Measurements from ENCODE around the gene PON2.
"Not testable (repeated sequence)": the region's sequence is repeated elsewhere in the genome, so short reads cannot be mapped to it uniquely, and the experiment has no call there.

PON2 gene

GRCh38 chr7:95411666-95412065 lies 23.2 kb downstream of the PON2 start:
- no peak for TF ChIP-seq JUND (IDR thresholded peaks at IDR 0.05; ENCODE audit: low read depth)
- no peak for DNase-seq (ENCODE audit: low read depth in 1 of 2, low spot score in 1 of 2)
- in situ Hi-C loops (cut with HindIII; ENCODE audit: low pct_unique_long_range_greater_than_20kb, low sequenced_read_pairs) = no loop called here

- no peak for DNase-seq (ENCODE audit: low read depth in 1 of 2, low spot score in 1 of 2)
- in situ Hi-C loops (cut with HindIII; ENCODE audit: low pct_unique_long_range_greater_than_20kb, low sequenced_read_pairs) = no loop called here
- no peak for TF ChIP-seq JUND (IDR thresholded peaks at IDR 0.05; ENCODE audit: low read depth)
These were observed 23.8 kb downstream of the PON2 start for GRCh38 chr7:95411036-95411435.

- DNase-seq (ENCODE audit: low read depth in 1 of 2, low spot score in 1 of 2) = no peak
- in situ Hi-C loops (cut with HindIII; ENCODE audit: low pct_unique_long_range_greater_than_20kb, low sequenced_read_pairs) = no loop called here
- TF ChIP-seq JUND (IDR thresholded peaks at IDR 0.05; ENCODE audit: low read depth) = no peak
These were observed 27.1 kb downstream of the PON2 start for GRCh38 chr7:95407751-95408150.

GRCh38 chr7:95405800-95406199 lies 29.0 kb downstream of the PON2 start:
- no peak for DNase-seq (ENCODE audit: low read depth in 1 of 2, low spot score in 1 of 2)
- in situ Hi-C loops (cut with HindIII; ENCODE audit: low pct_unique_long_range_greater_than_20kb, low sequenced_read_pairs) = no loop called here
- TF ChIP-seq JUND (IDR thresholded peaks at IDR 0.05; ENCODE audit: low read depth) = no peak

GRCh38 chr7:95405208-95405607 lies 29.6 kb downstream of the PON2 start:
- in situ Hi-C loops (cut with HindIII; ENCODE audit: low pct_unique_long_range_greater_than_20kb, low sequenced_read_pairs) = no loop called here
- no peak for TF ChIP-seq JUND (IDR thresholded peaks at IDR 0.05; ENCODE audit: low read depth)
- DNase-seq (ENCODE audit: low read depth in 1 of 2, low spot score in 1 of 2) = no peak

GRCh38 chr7:95404316-95404865 lies 30.4 kb downstream of the PON2 start:
- in situ Hi-C loops (cut with HindIII; ENCODE audit: low pct_unique_long_range_greater_than_20kb, low sequenced_read_pairs) = no loop called here
- TF ChIP-seq JUND (IDR thresholded peaks at IDR 0.05; ENCODE audit: low read depth) = no peak
- DNase-seq (ENCODE audit: low read depth in 1 of 2, low spot score in 1 of 2) = no peak

GRCh38 chr7:95398155-95398940 lies 36.5 kb downstream of the PON2 start:
- no peak for DNase-seq (ENCODE audit: low read depth in 1 of 2, low spot score in 1 of 2)
- in situ Hi-C loops (cut with HindIII; ENCODE audit: low pct_unique_long_range_greater_than_20kb, low sequenced_read_pairs) = no loop called here
- no peak for TF ChIP-seq JUND (IDR thresholded peaks at IDR 0.05; ENCODE audit: low read depth)

- no peak for DNase-seq (ENCODE audit: low read depth in 1 of 2, low spot score in 1 of 2)
- in situ Hi-C loops (cut with HindIII; ENCODE audit: low pct_unique_long_range_greater_than_20kb, low sequenced_read_pairs) = no loop called here
- TF ChIP-seq JUND (IDR thresholded peaks at IDR 0.05; ENCODE audit: low read depth) = no peak
These were observed 37.4 kb downstream of the PON2 start for GRCh38 chr7:95397381-95397780.

GRCh38 chr7:95396136-95397032 lies 38.4 kb downstream of the PON2 start, which contains the start of gene PON3:
Gene PON3, minus strand, starts transcription at chr7:95396375. Its CDS starts 25 bp downstream, at chr7:95396350.
- TF ChIP-seq JUND (IDR thresholded peaks at IDR 0.05; ENCODE audit: low read depth) = no peak
- in situ Hi-C loops (cut with HindIII; ENCODE audit: low pct_unique_long_range_greater_than_20kb, low sequenced_read_pairs) = no loop called here
- DNase-seq (ENCODE audit: low read depth in 1 of 2, low spot score in 1 of 2) = peak; percentile 51 to 80

- DNase-seq (ENCODE audit: low read depth in 1 of 2, low spot score in 1 of 2) = peak in 1 of 2 experiments; percentile 33
- TF ChIP-seq JUND (IDR thresholded peaks at IDR 0.05; ENCODE audit: low read depth) = no peak
- in situ Hi-C loops (cut with HindIII; ENCODE audit: low pct_unique_long_range_greater_than_20kb, low sequenced_read_pairs) = no loop called here
These were observed 39.1 kb downstream of the PON2 start for GRCh38 chr7:95395755-95396135.

- in situ Hi-C loops (cut with HindIII; ENCODE audit: low pct_unique_long_range_greater_than_20kb, low sequenced_read_pairs) = no loop called here
- DNase-seq (ENCODE audit: low read depth in 1 of 2, low spot score in 1 of 2) = no peak
- TF ChIP-seq JUND (IDR thresholded peaks at IDR 0.05; ENCODE audit: low read depth) = no peak
These were observed 40.5 kb downstream of the PON2 start for GRCh38 chr7:95394370-95394769.

GRCh38 chr7:95391761-95392160 lies 43.1 kb downstream of the PON2 start:
- in situ Hi-C loops (cut with HindIII; ENCODE audit: low pct_unique_long_range_greater_than_20kb, low sequenced_read_pairs) = no loop called here
- no peak for TF ChIP-seq JUND (IDR thresholded peaks at IDR 0.05; ENCODE audit: low read depth)
- no peak for DNase-seq (ENCODE audit: low read depth in 1 of 2, low spot score in 1 of 2)

GRCh38 chr7:95389516-95389915 lies 45.3 kb downstream of the PON2 start:
- TF ChIP-seq JUND (IDR thresholded peaks at IDR 0.05; ENCODE audit: low read depth) = no peak
- in situ Hi-C loops (cut with HindIII; ENCODE audit: low pct_unique_long_range_greater_than_20kb, low sequenced_read_pairs) = no loop called here
- DNase-seq (ENCODE audit: low read depth in 1 of 2, low spot score in 1 of 2) = no peak

- not testable (repeated sequence) for DNase-seq (ENCODE audit: low read depth in 1 of 2, low spot score in 1 of 2)
These were observed 55.4 kb downstream of the PON2 start for GRCh38 chr7:95379457-95379856.

More at GRCh38 chr7:95379457-95379856, 55.4 kb downstream of the PON2 start:
- in situ Hi-C loops (cut with HindIII; ENCODE audit: low pct_unique_long_range_greater_than_20kb, low sequenced_read_pairs) = not testable (repeated sequence)
